Endometrial microvascular endothelial cells (primary cell): ENCODE results near the gene FIGNL2. TPM values are rescaled to one million over a fixed set of nuclear protein-coding genes. Genes with fewer than 3 reads are reported as not detected.

ENCODE experiments used
- in situ Hi-C: cut with HindIII; loops from 2 replicates; pipeline ENCODE4 v1.10.0; 2017; ENCODE audit warnings: low sequenced_read_pairs, low pct_unique_long_range_greater_than_20kb; ENCODE audit errors: inconsistent ontology term
- total RNA-seq: library from RNA; depleted of rRNA; stranded (reverse); fragments of >200 nt; gene quantifications from one replicate; pipeline ENCODE4 v1.2.3, GENCODE V29; 2015; ENCODE audit errors: inconsistent ontology term

FIGNL2 gene
- total RNA-seq, 1 donor from 2014 or later: not detected

GRCh38 chr12:51879102-51879501 lies 30.6 kb upstream of the FIGNL2 start:
- in situ Hi-C loops: no loop called here

GRCh38 chr12:51874486-51874885 lies 26.0 kb upstream of the FIGNL2 start:
- in situ Hi-C loops: no loop called here

- in situ Hi-C loops: no loop called here
Measured at GRCh38 chr12:51874000-51874399, 25.5 kb upstream of the FIGNL2 start.

- in situ Hi-C loops: no loop called here
Measured at GRCh38 chr12:51873251-51873994, 24.9 kb upstream of the FIGNL2 start.

GRCh38 chr12:51872689-51872981 lies 24.1 kb upstream of the FIGNL2 start:
- in situ Hi-C loops: no loop called here

GRCh38 chr12:51871918-51872688 lies 23.6 kb upstream of the FIGNL2 start:
- in situ Hi-C loops: no loop called here

GRCh38 chr12:51871126-51871525 lies 22.6 kb upstream of the FIGNL2 start:
- in situ Hi-C loops: no loop called here

GRCh38 chr12:51870504-51870903 lies 22.0 kb upstream of the FIGNL2 start:
- in situ Hi-C loops: no loop called here

GRCh38 chr12:51869931-51870330 lies 21.4 kb upstream of the FIGNL2 start:
- in situ Hi-C loops: no loop called here

GRCh38 chr12:51869496-51869865 lies 21.0 kb upstream of the FIGNL2 start:
- in situ Hi-C loops: no loop called here

GRCh38 chr12:51868821-51869495 lies 20.4 kb upstream of the FIGNL2 start:
- in situ Hi-C loops: no loop called here

GRCh38 chr12:51867796-51868428 lies 19.4 kb upstream of the FIGNL2 start:
- in situ Hi-C loops: no loop called here

GRCh38 chr12:51867371-51867770 lies 18.9 kb upstream of the FIGNL2 start:
- in situ Hi-C loops: no loop called here

- in situ Hi-C loops: no loop called here
Measured at GRCh38 chr12:51866762-51867161, 18.2 kb upstream of the FIGNL2 start.

GRCh38 chr12:51866324-51866723 lies 17.8 kb upstream of the FIGNL2 start:
- in situ Hi-C loops: no loop called here

GRCh38 chr12:51865757-51866270 lies 17.3 kb upstream of the FIGNL2 start:
- in situ Hi-C loops: no loop called here

GRCh38 chr12:51864833-51865670 lies 16.5 kb upstream of the FIGNL2 start:
- in situ Hi-C loops: no loop called here

GRCh38 chr12:51863933-51864832 lies 15.7 kb upstream of the FIGNL2 start:
- in situ Hi-C loops: no loop called here
